Measurements from ENCODE around the gene ARHGAP42. TPM values are rescaled to one million over a fixed set of nuclear protein-coding genes. Genes with fewer than 3 reads are reported as not detected.

ARHGAP42 gene
- total and polyA plus RNA-seq, 2 of the 4 experiments (the other 2 are of a cell fraction): 2.9 to 7.3 TPM

DNA sequence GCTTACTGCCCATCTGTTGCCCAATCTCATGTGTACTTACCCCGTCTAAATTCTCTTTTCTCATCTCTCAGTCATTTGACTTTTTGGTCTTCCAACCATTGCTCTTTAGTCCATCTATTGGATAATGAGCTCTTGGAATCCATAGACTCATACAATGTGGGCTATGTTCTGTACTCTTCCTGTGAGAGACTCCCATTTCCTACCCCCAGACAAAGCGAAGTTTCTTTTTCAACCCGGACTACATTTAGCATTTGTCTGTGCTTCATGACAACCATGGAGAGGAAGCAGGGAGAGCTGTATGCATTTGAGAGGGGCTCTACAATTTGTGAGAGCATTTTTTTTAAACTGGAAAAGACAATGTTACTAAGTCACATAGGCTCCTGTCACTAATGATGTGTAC is 4.0 kb upstream of the ARHGAP42 start:
- H2BK15ac ChIP-seq (ENCODE audit: low read depth, low read length): no peak overlapping the region
- H3K79me1 ChIP-seq (ENCODE audit: low read depth in 1 of 2, low read length in 2 of 2): peaks cover 0 to 4% of the 10 kb centered on the region in 2 experiments; a peak in 2 of 4 replicates
- H4K91ac ChIP-seq (ENCODE audit: insufficient read depth, low read depth, low read length): no peak overlapping the region
- H3K18ac ChIP-seq (ENCODE audit: low read depth, low read length): no peak overlapping the region
- no peak overlapping the region for H2BK120ac ChIP-seq (ENCODE audit: low read depth, low read length)
- H3K9ac ChIP-seq (ENCODE audit: low read depth, low read length): no peak overlapping the region
- H3K27ac ChIP-seq (ENCODE audit: insufficient read depth, low read length): no peak overlapping the region
- DNase-seq: no peak
- dilution Hi-C loops (cut with HindIII; ENCODE audit: low sequenced_read_pairs, unreplicated experiment): no loop called here
- H3K23ac ChIP-seq (ENCODE audit: low read depth, low read length): no peak overlapping the region
- no peak overlapping the region for H3K4me2 ChIP-seq (ENCODE audit: low read depth, low read length)
- 0 out of 2 replicates have a peak overlapping the region, but pooled peaks have one; percentile 25 for H2BK20ac ChIP-seq (ENCODE audit: low read depth, low read length)
- BruUV-seq (replicated peaks): no TSS peak
- H3K14ac ChIP-seq (replicated peaks; ENCODE audit: low read depth, low read length): no peak overlapping the region
- H4K8ac ChIP-seq (ENCODE audit: low read depth in 2 of 2, low read length in 2 of 2): no peak overlapping the region
- H2AK9ac ChIP-seq (replicated peaks; ENCODE audit: low read depth, low read length, poor library complexity): no peak overlapping the region
- no peak overlapping the region for H3K4ac ChIP-seq (ENCODE audit: low read depth, low read length)
- ATAC-seq (ENCODE audit: low read depth): no peak
- no peak overlapping the region for H2AFZ ChIP-seq (replicated peaks; ENCODE audit: low read length, poor library complexity)
- H3K27me3 ChIP-seq (ENCODE audit: control insufficient read depth, insufficient read depth, low read length): no peaks in the 10 kb centered on the region
- ChIA-PET CTCF (interaction anchor here (1.0 to 1.7 kb wide), 4 partner anchors 10 to 244 kb away, joined by 3 to 5 read pairs (median 4); no protein-coding TSS in a partner anchor), POLR2A (ENCODE audit: unreplicated experiment) (no interaction called here)
- no peaks in the 10 kb centered on the region for H4K20me1 ChIP-seq (ENCODE audit: insufficient read depth, low read length)
- no peak overlapping the region for H4K5ac ChIP-seq (ENCODE audit: low read depth, low read length)
- TF ChIP-seq FOS (IDR thresholded peaks at IDR 0.05; ENCODE audit: low read depth, low read length): no peak
- TF ChIP-seq, protein P1, sequence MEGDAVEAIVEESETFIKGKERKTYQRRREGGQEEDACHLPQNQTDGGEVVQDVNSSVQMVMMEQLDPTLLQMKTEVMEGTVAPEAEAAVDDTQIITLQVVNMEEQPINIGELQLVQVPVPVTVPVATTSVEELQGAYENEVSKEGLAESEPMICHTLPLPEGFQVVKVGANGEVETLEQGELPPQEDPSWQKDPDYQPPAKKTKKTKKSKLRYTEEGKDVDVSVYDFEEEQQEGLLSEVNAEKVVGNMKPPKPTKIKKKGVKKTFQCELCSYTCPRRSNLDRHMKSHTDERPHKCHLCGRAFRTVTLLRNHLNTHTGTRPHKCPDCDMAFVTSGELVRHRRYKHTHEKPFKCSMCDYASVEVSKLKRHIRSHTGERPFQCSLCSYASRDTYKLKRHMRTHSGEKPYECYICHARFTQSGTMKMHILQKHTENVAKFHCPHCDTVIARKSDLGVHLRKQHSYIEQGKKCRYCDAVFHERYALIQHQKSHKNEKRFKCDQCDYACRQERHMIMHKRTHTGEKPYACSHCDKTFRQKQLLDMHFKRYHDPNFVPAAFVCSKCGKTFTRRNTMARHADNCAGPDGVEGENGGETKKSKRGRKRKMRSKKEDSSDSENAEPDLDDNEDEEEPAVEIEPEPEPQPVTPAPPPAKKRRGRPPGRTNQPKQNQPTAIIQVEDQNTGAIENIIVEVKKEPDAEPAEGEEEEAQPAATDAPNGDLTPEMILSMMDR (conservative IDR thresholded peaks at IDR 0.05; ENCODE audit: low read depth, low read length): no peak
- no peak for TF ChIP-seq CHD1 (IDR thresholded peaks at IDR 0.05; ENCODE audit: low read depth, low read length)
- TF ChIP-seq, protein P2, sequence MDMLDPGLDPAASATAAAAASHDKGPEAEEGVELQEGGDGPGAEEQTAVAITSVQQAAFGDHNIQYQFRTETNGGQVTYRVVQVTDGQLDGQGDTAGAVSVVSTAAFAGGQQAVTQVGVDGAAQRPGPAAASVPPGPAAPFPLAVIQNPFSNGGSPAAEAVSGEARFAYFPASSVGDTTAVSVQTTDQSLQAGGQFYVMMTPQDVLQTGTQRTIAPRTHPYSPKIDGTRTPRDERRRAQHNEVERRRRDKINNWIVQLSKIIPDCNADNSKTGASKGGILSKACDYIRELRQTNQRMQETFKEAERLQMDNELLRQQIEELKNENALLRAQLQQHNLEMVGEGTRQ (IDR thresholded peaks at IDR 0.05; ENCODE audit: low read depth, low read length): no peak
- no peak for TF ChIP-seq BHLHE40 (IDR thresholded peaks at IDR 0.05; ENCODE audit: low read depth, low read length)
- TF ChIP-seq MXI1 (IDR thresholded peaks at IDR 0.05; ENCODE audit: borderline replicate concordance, low read depth, low read length): no peak
- no peak for TF ChIP-seq NFE2L2 (IDR thresholded peaks at IDR 0.05; ENCODE audit: low read depth, low read length)
- no peaks in the 10 kb centered on the region for H3K9me1 ChIP-seq (ENCODE audit: insufficient read depth, low read length)
- in situ Hi-C loops (cut with MboI; ENCODE audit: low sequenced_read_pairs): no loop called here
- no peak overlapping the region for H2AK5ac ChIP-seq (ENCODE audit: low read depth, low read length)
- intact Hi-C loops (cut with micrococcal nuclease): no loop called here
- H3K36me3 ChIP-seq (ENCODE audit: control insufficient read depth, insufficient read depth, low read length): no peaks in the 10 kb centered on the region
- peaks cover 2% of the 10 kb centered on the region; the same call in 1 of the 2 replicates for H3K4me1 ChIP-seq (ENCODE audit: control insufficient read depth, insufficient read depth, low read length)
- no peak overlapping the region for H2BK5ac ChIP-seq (ENCODE audit: low read depth, low read length, poor library complexity, severe bottlenecking)
- H3K4me3 ChIP-seq (ENCODE audit: insufficient read depth, low read depth, low read length): no peak overlapping the region
- no peak overlapping the region for H3K56ac ChIP-seq (ENCODE audit: extremely low read depth, insufficient read depth, low read length)
- H3K9me3 ChIP-seq (ENCODE audit: control insufficient read depth, insufficient read depth, low read length): no peaks in the 10 kb centered on the region
- WGBS, 2 experiments (ENCODE audit: extremely low coverage in 2 of 2, insufficient read length in 1 of 2): no CpG with 5 or more reads among the region's 3 CpGs

Measured in IMR-90 (cell line).